ENCODE data around the gene TCF12.

The TCF12 gene

GRCh38 chr15:57090496-57090859 lies 172.0 kb downstream of the TCF12 start:
- no CpG with 5 or more reads among the region's 4 CpGs for WGBS, 2 donors (ENCODE audit: extremely low coverage in 2 of 2, insufficient read length in 2 of 2, insufficient replicate concordance in 1 of 2)
- Histone ChIP-seq H3K27ac (replicated peaks; ENCODE audit: low read length) (no peak overlapping the region), H3K4me3 (ENCODE audit: low read length in 2 of 2) (no peak overlapping the region)

GRCh38 chr15:57091636-57092035 lies 173.2 kb downstream of the TCF12 start:
- Histone ChIP-seq H4K8ac (ENCODE audit: low read depth, low read length) (no peak overlapping the region), H3K79me1 (ENCODE audit: low read depth, low read length) (no peaks in the 10 kb centered on the region), H3K14ac (ENCODE audit: low read length) (no peak overlapping the region), H3K36me3 (replicated peaks in 1 of 2; ENCODE audit: control insufficient read depth in 2 of 2, insufficient read depth in 2 of 2, low read length in 2 of 2) (peaks cover 0 to 40% of the 10 kb centered on the region in 2 donors), H2AFZ (ENCODE audit: low read length) (no peak overlapping the region), H3K4ac (ENCODE audit: low read length) (no peak overlapping the region), H3K23ac (ENCODE audit: low read depth, low read length, poor library complexity) (no peak overlapping the region), H4K91ac (ENCODE audit: low read depth, low read length, poor library complexity) (no peak overlapping the region), H3K4me1 (ENCODE audit: control insufficient read depth in 2 of 2, insufficient read depth in 1 of 2, low read depth in 1 of 2, low read length in 2 of 2) (no peaks in the 10 kb centered on the region), H3K27ac (replicated peaks; ENCODE audit: low read length) (no peak overlapping the region), H2BK15ac (ENCODE audit: low read length) (no peak overlapping the region), H2BK12ac (ENCODE audit: low read length) (no peak overlapping the region), H3K27me3 (ENCODE audit: control insufficient read depth in 3 of 3, insufficient read depth in 3 of 3, low read depth in 1 of 3, low read length in 3 of 3) (no peaks in the 10 kb centered on the region), H3K18ac (ENCODE audit: low read length) (no peak overlapping the region), H2AK5ac (ENCODE audit: low read depth, low read length) (no peak overlapping the region), H2BK120ac (ENCODE audit: low read depth, low read length) (no peak overlapping the region), H3K4me2 (ENCODE audit: insufficient read depth, low read length, poor library complexity, severe bottlenecking) (no peak overlapping the region), H3K9me3 (replicated peaks in 1 of 2; ENCODE audit: control insufficient read depth in 2 of 2, insufficient read depth in 1 of 2, low read depth in 1 of 2, low read length in 2 of 2) (no peaks in the 10 kb centered on the region), H3K9ac (ENCODE audit: low read depth, low read length, poor library complexity) (no peak overlapping the region), H3K4me3 (ENCODE audit: low read length in 2 of 2) (no peak overlapping the region), H2BK5ac (ENCODE audit: low read length) (no peak overlapping the region)
- no CpG with 5 or more reads among the region's 2 CpGs for WGBS, 2 donors (ENCODE audit: extremely low coverage in 2 of 2, insufficient read length in 2 of 2, insufficient replicate concordance in 1 of 2)
- no peak for DNase-seq (ENCODE audit: low spot score)

More at GRCh38 chr15:57090496-57090859, 172.0 kb downstream of the TCF12 start:
- no peak overlapping the region for H4K91ac ChIP-seq (ENCODE audit: low read depth, low read length, poor library complexity)
- no peak overlapping the region for H2BK5ac ChIP-seq (ENCODE audit: low read length)
- no peaks in the 10 kb centered on the region for H3K79me1 ChIP-seq (ENCODE audit: low read depth, low read length)
- H3K23ac ChIP-seq (ENCODE audit: low read depth, low read length, poor library complexity), result no peak overlapping the region
- H3K27me3 ChIP-seq (ENCODE audit: control insufficient read depth in 3 of 3, insufficient read depth in 3 of 3, low read depth in 1 of 3, low read length in 3 of 3), result no peaks in the 10 kb centered on the region
- H3K18ac ChIP-seq (ENCODE audit: low read length), result no peak overlapping the region
- H2AFZ ChIP-seq (ENCODE audit: low read length), result no peak overlapping the region
- DNase-seq (ENCODE audit: low spot score), result no peak
- H3K4me1 ChIP-seq (ENCODE audit: control insufficient read depth in 2 of 2, insufficient read depth in 1 of 2, low read depth in 1 of 2, low read length in 2 of 2), result no peaks in the 10 kb centered on the region
- H2BK15ac ChIP-seq (ENCODE audit: low read length), result no peak overlapping the region
- H2AK5ac ChIP-seq (ENCODE audit: low read depth, low read length), result no peak overlapping the region
- no peaks in the 10 kb centered on the region for H3K9me3 ChIP-seq (replicated peaks in 1 of 2; ENCODE audit: control insufficient read depth in 2 of 2, insufficient read depth in 1 of 2, low read depth in 1 of 2, low read length in 2 of 2)
- no peak overlapping the region for H3K9ac ChIP-seq (ENCODE audit: low read depth, low read length, poor library complexity)
- H3K4ac ChIP-seq (ENCODE audit: low read length), result no peak overlapping the region
- H3K14ac ChIP-seq (ENCODE audit: low read length), result no peak overlapping the region
- no peak overlapping the region for H2BK120ac ChIP-seq (ENCODE audit: low read depth, low read length)
- peaks cover 0 to 40% of the 10 kb centered on the region in 2 donors for H3K36me3 ChIP-seq (replicated peaks in 1 of 2; ENCODE audit: control insufficient read depth in 2 of 2, insufficient read depth in 2 of 2, low read length in 2 of 2)
- no peak overlapping the region for H4K8ac ChIP-seq (ENCODE audit: low read depth, low read length)
- H3K4me2 ChIP-seq (ENCODE audit: insufficient read depth, low read length, poor library complexity, severe bottlenecking), result no peak overlapping the region
- H2BK12ac ChIP-seq (ENCODE audit: low read length), result no peak overlapping the region

- no peak overlapping the region for H2BK5ac ChIP-seq (ENCODE audit: low read length)
- no peak overlapping the region for H3K9ac ChIP-seq (ENCODE audit: low read depth, low read length, poor library complexity)
- no peaks in the 10 kb centered on the region for H3K79me1 ChIP-seq (ENCODE audit: low read depth, low read length)
- H3K4me3 ChIP-seq (ENCODE audit: low read length in 2 of 2), result no peak overlapping the region
- H3K14ac ChIP-seq (ENCODE audit: low read length), result no peak overlapping the region
- no peak overlapping the region for H2AFZ ChIP-seq (ENCODE audit: low read length)
- no peak overlapping the region for H4K91ac ChIP-seq (ENCODE audit: low read depth, low read length, poor library complexity)
- no peaks in the 10 kb centered on the region for H3K4me1 ChIP-seq (ENCODE audit: control insufficient read depth in 2 of 2, insufficient read depth in 1 of 2, low read depth in 1 of 2, low read length in 2 of 2)
- no peaks in the 10 kb centered on the region for H3K27me3 ChIP-seq (ENCODE audit: control insufficient read depth in 3 of 3, insufficient read depth in 3 of 3, low read depth in 1 of 3, low read length in 3 of 3)
- H3K9me3 ChIP-seq (replicated peaks in 1 of 2; ENCODE audit: control insufficient read depth in 2 of 2, insufficient read depth in 1 of 2, low read depth in 1 of 2, low read length in 2 of 2), result no peaks in the 10 kb centered on the region
- no peak overlapping the region for H2AK5ac ChIP-seq (ENCODE audit: low read depth, low read length)
- H3K4me2 ChIP-seq (ENCODE audit: insufficient read depth, low read length, poor library complexity, severe bottlenecking), result no peak overlapping the region
- H3K27ac ChIP-seq (replicated peaks; ENCODE audit: low read length), result no peak overlapping the region
- H3K36me3 ChIP-seq (replicated peaks in 1 of 2; ENCODE audit: control insufficient read depth in 2 of 2, insufficient read depth in 2 of 2, low read length in 2 of 2), result peaks cover 0 to 40% of the 10 kb centered on the region in 2 donors
- H2BK12ac ChIP-seq (ENCODE audit: low read length), result no peak overlapping the region
- no peak overlapping the region for H3K18ac ChIP-seq (ENCODE audit: low read length)
- H2BK120ac ChIP-seq (ENCODE audit: low read depth, low read length), result no peak overlapping the region
- DNase-seq (ENCODE audit: low spot score), result no peak
- no peak overlapping the region for H4K8ac ChIP-seq (ENCODE audit: low read depth, low read length)
- no peak overlapping the region for H3K4ac ChIP-seq (ENCODE audit: low read length)
- H3K23ac ChIP-seq (ENCODE audit: low read depth, low read length, poor library complexity), result no peak overlapping the region
- no peak overlapping the region for H2BK15ac ChIP-seq (ENCODE audit: low read length)
Observed at GRCh38 chr15:57092252-57092651, 173.8 kb downstream of the TCF12 start.

GRCh38 chr15:57094321-57095257 lies 176.1 kb downstream of the TCF12 start:
- no peak for DNase-seq (ENCODE audit: low spot score)
- H3K4me2 ChIP-seq (ENCODE audit: insufficient read depth, low read length, poor library complexity, severe bottlenecking), result no peak overlapping the region
- H3K4me3 ChIP-seq (ENCODE audit: low read length in 2 of 2), result no peak overlapping the region
- H3K79me1 ChIP-seq (ENCODE audit: low read depth, low read length), result no peaks in the 10 kb centered on the region
- H3K27ac ChIP-seq (replicated peaks; ENCODE audit: low read length), result no peak overlapping the region
- H2BK5ac ChIP-seq (ENCODE audit: low read length), result no peak overlapping the region
- H2BK15ac ChIP-seq (ENCODE audit: low read length), result no peak overlapping the region
- no peak overlapping the region for H2AFZ ChIP-seq (ENCODE audit: low read length)
- H2BK120ac ChIP-seq (ENCODE audit: low read depth, low read length), result no peak overlapping the region
- WGBS, 2 donors (ENCODE audit: extremely low coverage in 2 of 2, insufficient read length in 2 of 2, insufficient replicate concordance in 1 of 2), result no CpG with 5 or more reads among the region's 6 CpGs
- no peak overlapping the region for H3K18ac ChIP-seq (ENCODE audit: low read length)
- no peak overlapping the region for H2BK12ac ChIP-seq (ENCODE audit: low read length)
- no peak overlapping the region for H3K14ac ChIP-seq (ENCODE audit: low read length)
- H2AK5ac ChIP-seq (ENCODE audit: low read depth, low read length), result no peak overlapping the region
- no peak overlapping the region for H4K8ac ChIP-seq (ENCODE audit: low read depth, low read length)
- peaks cover 0 to 40% of the 10 kb centered on the region in 2 donors for H3K36me3 ChIP-seq (replicated peaks in 1 of 2; ENCODE audit: control insufficient read depth in 2 of 2, insufficient read depth in 2 of 2, low read length in 2 of 2)
- no peaks in the 10 kb centered on the region for H3K4me1 ChIP-seq (ENCODE audit: control insufficient read depth in 2 of 2, insufficient read depth in 1 of 2, low read depth in 1 of 2, low read length in 2 of 2)
- H3K23ac ChIP-seq (ENCODE audit: low read depth, low read length, poor library complexity), result no peak overlapping the region
- H3K27me3 ChIP-seq (ENCODE audit: control insufficient read depth in 3 of 3, insufficient read depth in 3 of 3, low read depth in 1 of 3, low read length in 3 of 3), result no peaks in the 10 kb centered on the region
- H4K91ac ChIP-seq (ENCODE audit: low read depth, low read length, poor library complexity), result no peak overlapping the region
- H3K9me3 ChIP-seq (replicated peaks in 1 of 2; ENCODE audit: control insufficient read depth in 2 of 2, insufficient read depth in 1 of 2, low read depth in 1 of 2, low read length in 2 of 2), result no peaks in the 10 kb centered on the region
- no peak overlapping the region for H3K9ac ChIP-seq (ENCODE audit: low read depth, low read length, poor library complexity)
- H3K4ac ChIP-seq (ENCODE audit: low read length), result no peak overlapping the region

Measured in neuronal stem cell (in vitro differentiated cells).